ENCODE results near the gene FTCD. TPM values are rescaled to one million over a fixed set of nuclear protein-coding genes. Genes with fewer than 3 reads are reported as not detected.
"Not testable (repeated sequence)": the region's sequence is repeated elsewhere in the genome, so short reads cannot be mapped to it uniquely, and the experiment has no call there.

The FTCD gene
- total RNA-seq, 1 donor from 2014 or later, result 1.2 TPM

GRCh38 chr21:46146856-46147255, 8.5 kb downstream of the FTCD start:
- intact Hi-C loops (cut with DNase I), result loop anchor here (1.0 kb wide), 1 partner anchor 109 kb away; no protein-coding TSS in a partner anchor
- DNase-seq (ENCODE audit: missing footprints) (no peak), ATAC-seq (no peak)

DNA sequence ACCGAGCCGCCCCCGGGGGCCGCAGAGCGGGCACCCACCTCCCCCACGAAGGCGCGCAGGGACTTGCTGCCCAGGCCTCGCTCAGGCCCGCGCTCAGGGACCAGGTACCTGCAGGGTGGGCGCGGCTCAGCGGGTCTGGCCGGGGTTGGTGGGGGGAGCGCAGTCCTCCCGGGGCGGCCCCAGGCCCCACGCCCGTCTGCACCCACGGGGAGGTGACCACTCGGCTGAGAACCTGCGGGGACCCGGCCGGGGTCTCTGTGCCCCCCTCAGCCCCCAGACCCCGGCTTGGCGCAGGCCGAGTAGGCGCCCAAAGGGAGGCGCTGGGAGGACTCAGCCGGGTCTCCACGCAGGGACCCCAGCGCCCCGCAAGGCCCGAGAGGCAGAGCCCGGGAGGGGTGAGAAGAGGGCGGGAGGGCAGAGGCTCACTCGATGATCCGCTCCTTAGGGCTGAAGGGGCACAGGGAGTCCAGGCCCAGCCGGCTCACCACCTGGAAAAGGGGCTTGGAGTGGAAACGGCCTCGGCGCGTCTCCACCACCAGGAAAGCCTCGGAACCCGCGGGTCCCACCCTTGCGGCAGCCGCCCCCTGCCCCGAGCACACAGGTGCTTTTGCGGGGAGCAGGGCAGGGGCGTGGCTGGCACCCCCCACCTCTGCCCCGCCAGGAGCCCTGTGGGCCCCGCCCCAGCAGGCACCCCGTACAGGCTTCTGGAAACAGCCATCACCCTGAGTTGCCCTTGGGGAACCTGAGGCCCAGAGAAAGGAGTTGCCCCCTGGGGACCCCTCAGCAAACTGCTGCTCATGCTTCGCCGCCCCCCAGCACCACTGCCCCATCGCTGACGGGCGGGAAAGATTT, 9.3 kb downstream of the FTCD start:
- ATAC-seq (no peak), DNase-seq (ENCODE audit: missing footprints) (no peak)
- intact Hi-C loops (cut with DNase I), result no loop called here

- ATAC-seq, result no peak
- no peak for DNase-seq (ENCODE audit: missing footprints)
- intact Hi-C loops (cut with DNase I), result no loop called here
Observed at GRCh38 chr21:46145159-46145839, 10.1 kb downstream of the FTCD start.

GRCh38 chr21:46144464-46145070, 10.8 kb downstream of the FTCD start:
- intact Hi-C loops (cut with DNase I), result loop anchor here (5.0 kb wide), 1 partner anchor 83 kb away; the partner anchor contains the start of gene LSS
- DNase-seq (ENCODE audit: missing footprints), result peak; percentile 42

DNA sequence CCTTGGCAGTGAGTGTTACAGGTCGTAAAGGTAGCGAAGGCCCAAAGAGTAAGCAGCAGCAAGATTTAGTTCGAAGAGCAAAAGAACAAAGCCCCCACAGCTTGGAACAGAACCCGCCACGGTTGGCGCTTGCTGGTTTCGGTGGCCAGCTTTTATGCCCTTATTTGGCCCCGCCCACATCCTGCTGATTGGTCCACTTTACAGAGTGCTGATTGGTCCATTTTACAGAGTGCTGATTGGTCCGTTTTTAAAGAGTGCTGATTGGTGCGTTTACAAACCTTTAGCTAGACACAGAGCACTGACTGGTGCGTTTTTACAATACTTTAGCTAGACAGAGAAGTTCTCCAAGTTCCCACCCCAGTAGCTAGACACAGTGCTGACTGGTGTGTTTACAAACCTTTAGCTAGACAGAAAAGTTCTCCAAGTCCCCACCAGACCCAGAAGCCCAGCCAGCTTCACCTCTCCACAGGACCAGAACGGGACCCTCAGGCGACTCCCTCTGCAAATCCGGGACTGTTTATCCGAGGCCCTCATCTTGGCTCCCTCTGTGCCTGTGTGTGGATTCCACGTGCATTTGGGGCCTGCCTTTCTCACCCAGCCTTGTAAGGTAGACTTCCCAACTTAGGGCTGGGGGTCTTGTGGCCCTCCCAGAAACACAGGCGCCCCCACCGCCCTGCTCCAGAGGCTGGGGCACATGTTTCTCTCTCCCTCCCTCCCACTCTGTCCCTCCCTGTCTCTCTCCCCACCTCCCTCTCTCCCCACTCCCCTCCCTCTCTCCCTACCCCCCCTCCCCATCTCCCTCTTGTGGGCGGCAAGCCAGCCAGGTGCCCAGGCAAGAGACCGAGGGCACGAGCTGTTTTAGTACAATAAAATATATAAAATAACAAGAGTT, 12.6 kb downstream of the FTCD start:
- ATAC-seq (no peak), DNase-seq (ENCODE audit: missing footprints) (peak; percentile 27)
- intact Hi-C loops (cut with DNase I), result loop anchor here (5.0 kb wide), 1 partner anchor 84 kb away; the partner anchor contains the start of gene LSS

More at GRCh38 chr21:46144464-46145070, 10.8 kb downstream of the FTCD start:
- no peak for ATAC-seq

DNA sequence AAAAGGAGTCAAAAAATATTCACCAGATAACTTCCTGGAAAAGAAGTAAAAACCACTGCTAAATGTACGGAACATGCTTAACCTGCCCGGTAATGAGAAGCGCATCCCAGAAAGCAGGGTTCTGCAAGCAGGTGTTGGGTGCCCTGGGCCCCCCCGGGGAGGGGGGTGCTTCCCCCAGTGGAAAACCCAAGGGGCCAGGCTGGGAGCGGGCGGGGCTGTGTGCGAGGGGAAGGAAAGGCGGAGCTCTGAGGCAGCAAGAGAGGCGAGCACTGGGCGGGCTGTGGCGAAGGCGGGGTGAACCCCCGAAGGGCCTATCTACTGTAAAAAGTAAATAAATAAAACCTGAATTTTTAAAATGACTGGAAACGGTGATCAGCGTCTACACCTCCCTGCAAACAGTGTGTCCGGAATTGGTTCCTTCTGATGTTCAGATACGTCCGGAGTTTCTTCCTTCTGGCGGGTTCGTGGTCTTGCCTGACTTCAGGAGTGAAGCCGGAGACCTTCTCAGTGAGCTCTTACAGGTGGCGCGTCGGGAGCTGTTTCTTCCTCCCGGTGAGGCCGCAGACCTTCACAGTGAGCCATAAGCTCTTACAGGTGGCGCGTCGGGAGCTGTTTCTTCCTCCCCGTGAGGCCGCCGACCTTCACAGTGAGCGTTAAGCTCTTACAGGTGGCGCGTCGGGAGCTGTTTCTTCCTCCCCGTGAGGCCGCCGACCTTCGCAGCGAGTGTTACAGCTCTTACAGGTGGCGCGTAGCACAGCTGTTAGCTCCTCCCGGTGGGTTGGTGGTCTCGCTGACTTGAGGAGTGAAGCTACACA, 13.4 kb downstream of the FTCD start:
- no peak for ATAC-seq
- intact Hi-C loops (cut with DNase I), result loop anchor here (5.0 kb wide), 1 partner anchor 85 kb away; the partner anchor contains the start of gene LSS
- DNase-seq (ENCODE audit: missing footprints), result peak; percentile 62

- ATAC-seq, result not testable (repeated sequence)
- peak; percentile 22 for DNase-seq (ENCODE audit: missing footprints)
- intact Hi-C loops (cut with DNase I), result loop anchor here (5.0 kb wide), 1 partner anchor 87 kb away; the partner anchor contains the start of gene LSS
Observed at GRCh38 chr21:46140352-46141003, 14.9 kb downstream of the FTCD start.

DNA sequence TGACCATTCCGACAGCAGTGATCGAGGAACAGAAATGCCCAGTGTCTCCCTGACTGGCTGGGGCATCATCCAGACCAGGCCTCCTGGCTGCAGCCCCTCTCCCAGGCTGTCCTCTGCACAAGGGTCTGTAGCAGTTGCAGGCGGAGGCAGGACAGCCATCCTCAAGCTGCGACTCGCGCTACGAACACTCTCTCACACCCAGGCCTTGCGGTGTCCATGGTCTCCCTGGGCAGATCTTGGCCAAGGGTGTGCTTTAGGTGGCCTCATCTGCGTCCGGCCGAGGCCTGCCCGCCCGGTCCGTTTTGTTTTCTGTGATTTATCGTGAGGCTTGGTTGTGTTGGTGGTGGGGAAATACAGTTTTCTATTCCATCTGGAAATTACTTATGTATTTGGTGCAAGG, 15.7 kb downstream of the FTCD start:
- ATAC-seq (no peak), DNase-seq (ENCODE audit: missing footprints) (no peak)
- intact Hi-C loops (cut with DNase I), result loop anchor here (5.0 kb wide), 1 partner anchor 88 kb away; the partner anchor contains the start of gene LSS

GRCh38 chr21:46138383-46138970, 16.9 kb downstream of the FTCD start:
- intact Hi-C loops (cut with DNase I), result no loop called here
- ATAC-seq (no peak), DNase-seq (ENCODE audit: missing footprints) (no peak)

DNA sequence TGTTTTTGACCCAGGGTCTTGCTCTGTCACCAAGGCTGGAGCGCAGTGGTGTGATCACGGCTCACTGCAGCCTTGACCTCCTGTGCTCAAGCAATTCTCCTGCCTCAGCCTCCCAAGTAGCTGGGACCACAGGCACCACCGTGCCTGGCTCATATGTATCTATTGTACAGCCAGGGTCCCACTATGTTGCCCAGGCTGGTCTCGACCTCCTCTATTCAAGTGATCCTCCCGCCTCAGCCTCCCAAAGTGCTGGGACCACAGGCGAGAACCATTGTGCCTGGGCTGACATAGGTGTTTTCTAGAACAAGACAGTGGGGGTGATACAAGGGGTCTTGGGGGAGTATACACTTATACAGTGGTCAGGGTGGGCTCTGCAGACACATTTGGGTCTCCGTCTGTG, 17.5 kb downstream of the FTCD start:
- intact Hi-C loops (cut with DNase I), result no loop called here
- no peak for ATAC-seq

GRCh38 chr21:46136739-46137349, 18.5 kb downstream of the FTCD start:
- intact Hi-C loops (cut with DNase I), result no loop called here
- DNase-seq (ENCODE audit: missing footprints) (no peak), ATAC-seq (no peak)

More for the DNA sequence above, 17.5 kb downstream of the FTCD start:
- no peak for DNase-seq (ENCODE audit: missing footprints)

DNA sequence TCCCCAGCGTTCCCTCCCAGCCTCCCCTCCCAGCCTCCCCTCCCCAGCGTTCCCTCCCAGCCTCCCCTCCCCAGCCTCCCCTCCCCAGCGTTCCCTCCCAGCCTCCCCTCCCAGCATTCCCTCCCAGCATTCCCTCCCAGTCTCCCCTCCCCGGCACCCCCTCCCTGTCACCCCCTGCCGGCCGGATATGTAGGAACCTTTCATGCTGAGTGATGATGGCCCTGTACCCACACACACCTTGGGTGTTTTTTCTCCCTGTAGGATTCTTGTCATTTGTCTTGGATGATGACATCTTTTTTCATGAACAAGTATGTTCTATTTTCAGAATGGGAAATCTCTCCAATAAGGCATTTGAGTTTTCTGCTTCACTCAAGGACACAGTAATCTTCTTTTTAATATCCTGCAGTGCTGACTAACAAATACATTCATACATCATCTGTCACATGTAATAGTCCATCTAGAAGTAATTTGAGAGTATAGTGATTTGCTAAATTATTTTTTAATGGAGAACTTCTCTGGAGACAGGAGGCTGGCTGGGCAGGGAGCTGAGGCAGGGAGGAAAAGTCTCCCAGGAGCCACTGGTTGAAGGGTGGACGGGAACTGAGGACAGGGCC, 19.5 kb downstream of the FTCD start:
- intact Hi-C loops (cut with DNase I), result no loop called here
- ATAC-seq (no peak), DNase-seq (ENCODE audit: missing footprints) (no peak)

- DNase-seq (ENCODE audit: missing footprints) (no peak), ATAC-seq (peak; percentile 0)
- intact Hi-C loops (cut with DNase I), result no loop called here
Observed at GRCh38 chr21:46131838-46132651, 23.3 kb downstream of the FTCD start.

DNA sequence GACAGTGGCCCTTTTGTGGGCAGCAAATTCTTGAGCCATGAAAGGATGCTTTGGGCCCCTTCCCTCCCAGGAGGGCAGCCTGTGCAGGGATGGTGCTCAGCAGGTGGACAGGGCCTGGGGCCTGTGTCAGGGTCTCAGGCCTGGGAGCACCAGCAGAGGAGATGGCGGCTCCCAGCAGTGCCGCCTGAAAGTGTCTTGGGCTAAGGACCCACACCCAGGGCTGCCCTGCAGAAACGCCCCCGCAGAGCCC, 23.9 kb downstream of the FTCD start:
- intact Hi-C loops (cut with DNase I), result no loop called here
- no peak for DNase-seq (ENCODE audit: missing footprints)
- ATAC-seq, result peak; percentile 5

DNA sequence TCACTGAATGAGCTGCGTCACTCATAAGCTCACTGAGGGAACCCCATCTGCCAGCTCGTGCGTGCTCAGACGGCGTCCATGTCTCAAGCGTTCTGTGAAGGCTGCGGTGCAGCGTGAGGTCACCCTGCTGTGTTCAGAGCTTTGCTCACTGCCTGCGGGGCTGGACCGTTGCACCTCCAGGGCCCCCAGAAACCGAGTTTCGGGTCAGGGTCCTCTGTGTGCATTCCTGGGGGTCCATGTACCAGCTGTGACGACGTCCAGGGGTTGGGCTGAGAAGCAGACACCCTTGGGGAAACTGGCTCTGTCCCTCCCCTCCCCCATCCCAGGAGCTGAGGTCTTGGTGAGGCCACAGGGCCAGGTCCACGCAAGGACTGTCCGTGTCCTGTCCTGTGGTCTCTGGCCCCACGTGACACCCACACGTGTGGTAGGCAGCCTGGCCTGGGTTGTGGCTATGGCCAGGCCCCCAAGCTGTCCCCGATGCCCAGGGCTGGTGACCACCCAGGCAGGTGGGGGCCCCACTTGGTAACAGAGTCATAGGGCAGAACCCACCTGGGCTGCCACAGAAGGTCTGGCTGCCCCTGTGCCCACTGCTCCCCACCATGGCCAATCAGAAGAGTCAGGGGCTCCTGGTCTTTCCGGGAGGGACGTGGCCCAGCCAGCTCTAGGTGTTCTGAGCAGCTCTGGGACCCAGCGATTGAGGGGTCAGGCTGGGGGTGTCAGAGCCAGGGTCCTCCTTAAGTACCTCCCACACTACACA, 24.4 kb downstream of the FTCD start:
- intact Hi-C loops (cut with DNase I), result no loop called here
- ATAC-seq, result peak; percentile 17
- peak; percentile 69 for DNase-seq (ENCODE audit: missing footprints)

Measured in Right ventricle myocardium inferior (tissue), 1 donor.